Measurements from ENCODE around the gene BTBD2. TPM values are rescaled to one million over a fixed set of nuclear protein-coding genes. Genes with fewer than 3 reads are reported as not detected.

The BTBD2 gene
- total and polyA plus RNA-seq, 7 donors = 30.1 to 68.4 (median 56.3) TPM

- intact Hi-C loops (cut with DNase I) = no loop called here
- peak; percentile 49 for TF ChIP-seq CTCF (IDR thresholded peaks at IDR 0.05)
These were observed 35.7 kb upstream of the BTBD2 start, which contains the start of gene MKNK2 for GRCh38 chr19:2050991-2051772. Gene MKNK2 (minus strand): TSS chr19:2051244. CDS start chr19:2050851, 393 bp downstream.

DNA sequence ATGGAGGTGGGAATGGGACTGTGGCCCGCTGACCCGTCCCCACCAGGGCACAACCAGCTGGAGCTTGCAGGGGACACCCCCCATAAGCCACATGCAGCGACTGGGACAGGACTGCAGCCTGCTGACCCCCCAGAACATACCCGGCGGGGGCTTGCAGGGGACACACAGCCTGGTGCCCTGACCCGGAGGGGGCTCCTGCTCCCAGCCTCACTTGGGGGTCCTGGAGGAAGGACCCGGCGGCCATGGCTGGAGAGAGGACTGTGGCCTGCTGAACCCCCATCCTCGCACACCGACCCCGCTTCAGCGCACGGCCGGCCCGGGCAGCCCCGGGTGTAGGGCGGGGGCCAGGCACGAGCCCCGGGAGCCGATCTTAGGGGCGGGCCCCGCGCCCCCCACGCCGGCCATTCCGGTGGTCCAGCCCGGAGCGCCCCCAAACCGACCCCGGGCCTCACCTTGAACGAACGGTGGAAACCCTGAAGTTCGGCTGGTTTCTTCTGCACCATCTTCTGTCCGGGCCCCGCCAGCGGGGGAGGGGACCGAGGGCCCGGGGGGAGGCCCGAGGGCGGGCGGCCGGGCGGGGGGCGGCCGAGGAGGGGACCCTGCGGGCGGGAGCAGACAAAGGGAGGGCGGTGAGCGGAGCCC, 35.0 kb upstream of the BTBD2 start:
- intact Hi-C loops (cut with DNase I) = no loop called here
- WGBS, 3 donors = 0 to 1% (median 1%) methylated on average over 30 to 49 of the region's 49 CpGs
- H3K27ac ChIP-seq = peak overlapping the region; percentile 98
- H3K27me3 ChIP-seq (ENCODE audit: insufficient read depth in 3 of 3, low read length in 2 of 3) = no peaks in the 10 kb centered on the region
- H3K36me3 ChIP-seq (ENCODE audit: insufficient read depth in 1 of 2, low read depth in 1 of 2) = peaks cover under 1 to 29% of the 10 kb centered on the region in 2 donors
- H3K4me3 ChIP-seq = peak overlapping the region; percentile 97
- peak in 1 of 2 donors; percentile 42 for DNase-seq
- peaks cover 51% of the 10 kb centered on the region for H3K4me1 ChIP-seq
- peak; percentile 0 to 6 (median 0) for ATAC-seq
- no peaks in the 10 kb centered on the region for H3K9me3 ChIP-seq
- TF ChIP-seq CTCF (IDR thresholded peaks at IDR 0.05) = no peak

More at GRCh38 chr19:2050991-2051772, 35.7 kb upstream of the BTBD2 start, which contains the start of gene MKNK2:
- peaks cover 48% of the 10 kb centered on the region for H3K4me1 ChIP-seq
- H3K27me3 ChIP-seq (ENCODE audit: insufficient read depth in 3 of 3, low read length in 2 of 3) = no peaks in the 10 kb centered on the region
- ATAC-seq (peak; percentile 59 to 72 (median 66)), DNase-seq (peak; percentile 93 to 97)
- H3K36me3 ChIP-seq (ENCODE audit: insufficient read depth in 1 of 2, low read depth in 1 of 2) = peaks cover 0 to 23% of the 10 kb centered on the region in 2 donors
- peak within 1 kb of the TSS; percentile 97 for H3K4me3 ChIP-seq
- WGBS, 3 donors = 1 to 3% (median 1%) methylated on average over 23 to 93 of the region's 93 CpGs
- no peaks in the 10 kb centered on the region for H3K9me3 ChIP-seq
- peak within 1 kb of the TSS; percentile 98 for H3K27ac ChIP-seq

DNA sequence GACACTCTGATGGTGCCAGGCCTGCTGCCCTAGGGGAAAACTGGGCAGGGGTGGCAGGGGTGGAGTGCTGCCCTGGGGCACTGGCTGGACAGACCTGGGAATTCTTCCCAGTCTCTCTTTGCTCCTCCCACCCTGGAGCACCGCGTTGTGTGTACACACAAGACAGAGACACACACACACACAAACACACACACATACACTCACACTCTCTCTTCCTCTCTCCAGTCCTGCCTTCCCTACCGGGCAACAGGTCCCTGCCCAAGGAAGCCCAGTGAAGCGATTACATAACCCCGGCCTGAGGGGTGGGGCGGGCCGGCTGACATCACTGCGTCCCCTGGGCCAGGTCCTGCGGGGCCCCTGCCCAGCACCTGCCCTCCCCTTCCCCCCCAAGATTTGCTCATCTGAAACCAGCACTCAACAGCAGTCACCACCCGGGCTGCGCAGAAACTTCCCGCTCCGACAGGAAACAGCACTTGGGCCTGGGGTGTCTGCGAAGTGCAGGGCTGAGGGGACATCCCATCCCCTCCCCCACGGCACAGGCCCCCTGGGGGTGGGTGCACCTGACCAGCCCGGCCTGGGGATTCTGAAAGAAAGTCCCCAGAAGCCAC, 34.3 kb upstream of the BTBD2 start:
- peaks cover 54% of the 10 kb centered on the region for H3K4me1 ChIP-seq
- no peaks in the 10 kb centered on the region for H3K27me3 ChIP-seq (ENCODE audit: insufficient read depth in 3 of 3, low read length in 2 of 3)
- H3K27ac ChIP-seq = peak overlapping the region; percentile 98
- no peaks in the 10 kb centered on the region for H3K9me3 ChIP-seq
- peak overlapping the region; percentile 97 for H3K4me3 ChIP-seq
- WGBS, 3 donors = 0 to 2% (median 0%) methylated on average over 15 to 16 of the region's 16 CpGs
- DNase-seq (peak; percentile 85 to 93), ATAC-seq (peak; percentile 44 to 77 (median 58))
- H3K36me3 ChIP-seq (ENCODE audit: insufficient read depth in 1 of 2, low read depth in 1 of 2) = peaks cover 3 to 35% of the 10 kb centered on the region in 2 donors
- intact Hi-C loops (cut with DNase I) = no loop called here
- no peak for TF ChIP-seq CTCF (IDR thresholded peaks at IDR 0.05)

- Histone ChIP-seq H3K9me3 (no peaks in the 10 kb centered on the region), H3K36me3 (ENCODE audit: insufficient read depth in 1 of 2, low read depth in 1 of 2) (peaks cover 3 to 39% of the 10 kb centered on the region in 2 donors), H3K27ac (peak overlapping the region; percentile 98), H3K4me3 (peak overlapping the region; percentile 97), H3K4me1 (peaks cover 57% of the 10 kb centered on the region), H3K27me3 (ENCODE audit: insufficient read depth in 3 of 3, low read length in 2 of 3) (no peaks in the 10 kb centered on the region)
- DNase-seq = peak; percentile 40 to 72
- WGBS, 3 donors = 17 to 24% (median 18%) methylated on average over 27 of the region's 27 CpGs
- peak; percentile 0 to 13 (median 0) for ATAC-seq
- no peak for TF ChIP-seq CTCF (IDR thresholded peaks at IDR 0.05)
- intact Hi-C loops (cut with DNase I) = no loop called here
These were observed 33.6 kb upstream of the BTBD2 start for GRCh38 chr19:2048959-2049740.

Data from psoas muscle (tissue), 8 donors.